ENCODE results near the gene NACAD. TPM values are rescaled to one million over a fixed set of nuclear protein-coding genes. Genes with fewer than 3 reads are reported as not detected.

The NACAD gene
- total RNA-seq, 1 experiment from 2014 or later: not detected

- peak; percentile 79 for DNase-seq
- Histone ChIP-seq H3K9me3 (no peaks in the 10 kb centered on the region), H3K4me3 (no peak overlapping the region), H3K27me3 (no peaks in the 10 kb centered on the region), H3K36me3 (peaks cover 2% of the 10 kb centered on the region; the same call in 1 of the 2 replicates)
Observed at GRCh38 chr7:45033261-45033930, 55.4 kb downstream of the NACAD start.

- Histone ChIP-seq H3K27me3 (no peaks in the 10 kb centered on the region), H3K9me3 (no peaks in the 10 kb centered on the region), H3K36me3 (peaks cover 3% of the 10 kb centered on the region), H3K4me3 (no peak overlapping the region)
- DNase-seq: no peak
Observed at GRCh38 chr7:45032421-45032820, 56.3 kb downstream of the NACAD start.

- Histone ChIP-seq H3K36me3 (peaks cover 6% of the 10 kb centered on the region), H3K4me3 (no peak overlapping the region), H3K9me3 (no peaks in the 10 kb centered on the region), H3K27me3 (no peaks in the 10 kb centered on the region)
- DNase-seq: no peak
Observed at GRCh38 chr7:45031829-45032228, 56.9 kb downstream of the NACAD start.

Other genes starting within 250 kb of the NACAD start
- gene H2AZ2, start 240.9 kb downstream of the NACAD start, total RNA-seq (2014; rRNA removed; shearing (Covaris generic); ENCODE audit: low replicate concordance): 352 and 425 TPM in 2 replicates
- 12.0 and 18.0 TPM in 2 replicates for gene PURB, start 203.4 kb downstream of the NACAD start, total RNA-seq (2014; rRNA removed; shearing (Covaris generic); ENCODE audit: low replicate concordance)
- 0.03 TPM in 1 of 2 replicates, not detected in the other for gene MYO1G, start 110.0 kb downstream of the NACAD start, total RNA-seq (2014; rRNA removed; shearing (Covaris generic); ENCODE audit: low replicate concordance)
- gene CCM2, start 88.8 kb downstream of the NACAD start, total RNA-seq (2014; rRNA removed; shearing (Covaris generic); ENCODE audit: low replicate concordance): 43.2 and 50.6 TPM in 2 replicates
- gene TBRG4, start 22.7 kb upstream of the NACAD start, total RNA-seq (2014; rRNA removed; shearing (Covaris generic); ENCODE audit: low replicate concordance): 82.0 and 126 TPM in 2 replicates
- not detected in 2 replicates for gene RAMP3, start 68.8 kb upstream of the NACAD start, total RNA-seq (2014; rRNA removed; shearing (Covaris generic); ENCODE audit: low replicate concordance)

All from MG63 (cell line).